22Rv1 (cell line): Measurements from ENCODE around the gene RASA3.

Source experiments
- H3K27ac ChIP-seq: fragments of 450-650 bp; 2 replicates; pipeline ENCODE4 v1.5.1; 2017
- ZFX ChIP-seq: fragments of 450-650 bp; IDR thresholded peaks from 2 replicates; pipeline ENCODE4 v1.6.1; 2017; ENCODE audit warnings: antibody characterized with exemption, borderline replicate concordance
- TF ChIP-seq, protein P1 (sequence below): fragments of 450-650 bp; IDR thresholded peaks from 2 replicates; pipeline ENCODE4 v1.5.1; 2017; ENCODE audit warnings: mild to moderate bottlenecking

The RASA3 gene

GRCh38 chr13:114066956-114067355, 65.5 kb downstream of the RASA3 start:
- no peak for TF ChIP-seq ZFX
- TF ChIP-seq, protein P1, sequence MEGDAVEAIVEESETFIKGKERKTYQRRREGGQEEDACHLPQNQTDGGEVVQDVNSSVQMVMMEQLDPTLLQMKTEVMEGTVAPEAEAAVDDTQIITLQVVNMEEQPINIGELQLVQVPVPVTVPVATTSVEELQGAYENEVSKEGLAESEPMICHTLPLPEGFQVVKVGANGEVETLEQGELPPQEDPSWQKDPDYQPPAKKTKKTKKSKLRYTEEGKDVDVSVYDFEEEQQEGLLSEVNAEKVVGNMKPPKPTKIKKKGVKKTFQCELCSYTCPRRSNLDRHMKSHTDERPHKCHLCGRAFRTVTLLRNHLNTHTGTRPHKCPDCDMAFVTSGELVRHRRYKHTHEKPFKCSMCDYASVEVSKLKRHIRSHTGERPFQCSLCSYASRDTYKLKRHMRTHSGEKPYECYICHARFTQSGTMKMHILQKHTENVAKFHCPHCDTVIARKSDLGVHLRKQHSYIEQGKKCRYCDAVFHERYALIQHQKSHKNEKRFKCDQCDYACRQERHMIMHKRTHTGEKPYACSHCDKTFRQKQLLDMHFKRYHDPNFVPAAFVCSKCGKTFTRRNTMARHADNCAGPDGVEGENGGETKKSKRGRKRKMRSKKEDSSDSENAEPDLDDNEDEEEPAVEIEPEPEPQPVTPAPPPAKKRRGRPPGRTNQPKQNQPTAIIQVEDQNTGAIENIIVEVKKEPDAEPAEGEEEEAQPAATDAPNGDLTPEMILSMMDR, result no peak
- no peak overlapping the region for H3K27ac ChIP-seq

DNA sequence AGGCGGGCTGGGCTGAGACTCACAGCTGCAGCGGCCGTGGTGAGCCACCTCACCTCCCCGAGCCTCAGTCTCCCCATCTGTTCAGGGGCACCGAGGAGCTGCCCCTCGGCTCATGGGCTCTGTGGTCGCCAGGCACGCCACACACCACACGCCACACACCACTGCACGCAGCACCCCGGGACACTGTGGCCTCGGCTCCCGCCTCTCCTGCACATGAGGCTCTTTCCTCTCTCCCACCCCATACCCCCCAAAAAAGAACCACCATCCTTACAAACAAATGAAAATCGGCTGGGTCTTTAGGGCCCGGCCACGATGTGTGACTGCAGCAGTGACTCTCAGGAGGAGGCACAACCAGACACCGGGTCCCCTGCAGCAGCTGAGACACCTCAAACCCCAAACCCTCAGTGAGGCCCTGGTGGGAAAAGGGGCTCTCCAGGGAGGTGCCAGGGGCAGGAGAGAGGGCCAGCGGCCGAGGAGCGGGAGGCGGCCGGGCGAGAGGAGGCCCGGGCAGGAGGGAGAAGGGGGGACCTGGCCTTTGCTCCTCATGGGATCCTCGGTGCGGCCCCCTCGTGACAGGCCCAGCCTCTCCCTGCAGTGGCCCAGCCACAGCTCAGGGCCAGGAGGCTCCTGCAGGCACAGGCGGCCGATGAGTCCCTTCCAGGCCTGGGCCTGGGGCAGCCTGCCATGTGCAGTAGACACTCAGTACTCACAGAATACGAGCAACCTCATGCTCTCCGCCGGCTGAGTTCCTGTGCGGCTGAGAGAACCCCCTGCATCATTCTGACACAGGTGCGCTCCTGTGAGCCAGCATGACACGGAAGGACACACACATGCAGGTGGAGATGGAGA, 66.3 kb downstream of the RASA3 start:
- no peak overlapping the region for H3K27ac ChIP-seq
- TF ChIP-seq ZFX, result no peak

- no peak overlapping the region for H3K27ac ChIP-seq
- TF ChIP-seq ZFX, result no peak
- TF ChIP-seq, protein P1, result no peak
Observed at GRCh38 chr13:114065141-114065925, 67.1 kb downstream of the RASA3 start.

DNA sequence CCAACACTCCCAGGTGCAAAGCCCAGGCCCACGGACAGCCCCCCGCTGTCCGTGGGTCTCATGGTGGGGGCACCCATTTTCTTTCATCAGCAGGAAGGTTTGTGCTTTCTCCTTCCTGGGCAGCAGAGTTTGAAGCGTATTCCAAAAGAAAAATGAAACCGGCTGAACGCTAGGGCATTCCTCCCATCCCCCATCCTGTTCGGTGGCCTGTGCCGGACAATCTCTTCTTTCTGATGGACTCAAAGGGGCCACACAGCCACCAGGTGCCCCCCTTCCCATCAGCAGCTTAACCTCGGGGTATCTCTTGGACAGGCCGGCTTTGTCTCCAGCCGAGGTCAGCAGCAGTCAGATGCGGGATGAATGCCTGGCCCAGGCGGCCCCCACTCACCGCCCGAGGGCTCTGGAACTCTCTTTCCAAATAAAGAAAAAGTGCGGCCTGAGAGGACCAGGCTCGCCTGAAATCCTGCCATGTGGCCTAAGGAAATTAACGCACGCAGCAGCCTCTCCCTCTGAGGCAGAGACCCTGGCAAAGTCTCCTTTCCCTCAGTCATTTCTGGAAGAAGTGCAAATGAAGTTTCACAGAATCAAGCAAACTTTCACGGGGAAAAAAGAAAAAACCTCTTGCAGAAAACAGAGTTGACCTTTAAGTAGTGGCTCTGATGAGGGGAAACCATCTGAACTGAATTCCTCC, 67.8 kb downstream of the RASA3 start:
- no peak overlapping the region for H3K27ac ChIP-seq
- TF ChIP-seq ZFX, result no peak
- TF ChIP-seq, protein P1, result no peak

- no peak overlapping the region for H3K27ac ChIP-seq
- TF ChIP-seq, protein P1, result no peak
- TF ChIP-seq ZFX, result no peak
Observed at GRCh38 chr13:114063545-114064449, 68.6 kb downstream of the RASA3 start.

GRCh38 chr13:114062754-114063153, 69.7 kb downstream of the RASA3 start:
- TF ChIP-seq, protein P1, result no peak
- no peak for TF ChIP-seq ZFX
- no peak overlapping the region for H3K27ac ChIP-seq

DNA sequence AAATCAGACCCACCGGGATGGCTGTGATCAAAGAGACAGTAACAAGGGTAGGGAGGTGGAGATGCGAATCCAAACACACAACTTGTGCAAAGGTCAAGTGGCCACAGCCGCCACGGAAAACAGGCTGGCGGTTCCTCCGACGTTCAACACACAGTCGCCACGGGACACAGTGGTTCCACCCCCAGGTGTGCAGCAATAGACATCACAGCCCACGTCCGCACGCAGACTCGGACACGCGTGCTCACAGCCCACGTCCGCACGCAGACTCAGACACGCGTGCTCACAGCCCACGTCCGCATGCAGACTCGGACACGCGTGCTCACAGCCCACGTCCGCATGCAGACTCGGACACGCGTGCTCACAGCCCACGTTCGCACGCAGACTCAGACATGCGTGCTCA, 70.1 kb downstream of the RASA3 start:
- no peak overlapping the region for H3K27ac ChIP-seq
- TF ChIP-seq, protein P1, result no peak
- no peak for TF ChIP-seq ZFX
